ENCODE data around the gene AHR. TPM values are rescaled to one million over a fixed set of nuclear protein-coding genes. Genes with fewer than 3 reads are reported as not detected.

Gene AHR
- total and polyA plus RNA-seq, 8 donors, result 8.7 to 136 (median 43.1) TPM

GRCh38 chr7:17293481-17293880 lies 5.0 kb upstream of the AHR start:
- no peak for DNase-seq
- intact Hi-C loops (cut with DNase I; ENCODE audit: low total_unique reads), result loop anchor here (10.0 kb wide), 1 partner anchor 309 kb away; no protein-coding TSS in a partner anchor
- Histone ChIP-seq H3K27ac (no peak overlapping the region), H3K4me1 (peaks cover 0 to 24% (median 11%) of the 10 kb centered on the region in 4 donors), H3K27me3 (no peaks in the 10 kb centered on the region), H3K36me3 (no peaks in the 10 kb centered on the region), H3K4me3 (no peak overlapping the region), H3K9me3 (no peaks in the 10 kb centered on the region)
- 76 to 89% (median 88%) methylated on average over 2 of the region's 2 CpGs for WGBS, 5 donors
- no peak for TF ChIP-seq EP300 (IDR thresholded peaks at IDR 0.05)
- TF ChIP-seq POLR2A (IDR thresholded peaks at IDR 0.05), result no peak
- TF ChIP-seq POLR2AphosphoS5 (IDR thresholded peaks at IDR 0.05), result no peak
- TF ChIP-seq CTCF (IDR thresholded peaks at IDR 0.05), result no peak

DNA sequence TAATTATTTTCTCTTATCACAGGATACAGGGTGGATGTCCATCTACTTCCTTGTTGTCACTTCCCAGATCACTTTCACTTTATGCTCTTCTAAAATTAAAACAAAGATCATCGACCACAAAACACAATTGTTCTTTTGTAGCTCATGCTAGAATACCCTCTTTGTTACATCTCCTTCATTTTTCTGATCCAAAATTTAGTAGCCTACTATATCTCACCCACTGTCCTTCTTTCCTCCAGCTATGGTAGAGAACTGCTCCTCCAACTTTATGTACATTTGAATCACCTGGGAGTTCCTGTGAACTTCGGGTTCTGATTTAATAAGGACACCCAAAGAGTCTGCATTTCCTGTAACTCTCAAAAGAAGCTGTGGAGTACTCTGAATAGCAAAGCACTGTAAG lies 1.2 kb upstream of the AHR start:
- DNase-seq, result no peak
- peaks cover 0 to 25% (median 13%) of the 10 kb centered on the region in 4 donors for H3K4me1 ChIP-seq
- 16 to 41% (median 29%) methylated on average over 2 of the region's 2 CpGs for WGBS, 5 donors
- peak overlapping the region in 2 of 4 donors; percentile 10 to 12 for H3K4me3 ChIP-seq
- no peaks in the 10 kb centered on the region for H3K9me3 ChIP-seq
- H3K27ac ChIP-seq, result peak overlapping the region in 4 of 5 donors; percentile 93 to 99 (median 96)
- no peaks in the 10 kb centered on the region for H3K27me3 ChIP-seq
- no peak for TF ChIP-seq EP300 (IDR thresholded peaks at IDR 0.05)
- no peak for TF ChIP-seq CTCF (IDR thresholded peaks at IDR 0.05)
- no peak for TF ChIP-seq POLR2AphosphoS5 (IDR thresholded peaks at IDR 0.05)
- no peak for TF ChIP-seq POLR2A (IDR thresholded peaks at IDR 0.05)
- no peaks in the 10 kb centered on the region for H3K36me3 ChIP-seq
- intact Hi-C loops (cut with DNase I; ENCODE audit: low total_unique reads), result loop anchor here (10.0 kb wide), 1 partner anchor 312 kb away; no protein-coding TSS in a partner anchor

DNA sequence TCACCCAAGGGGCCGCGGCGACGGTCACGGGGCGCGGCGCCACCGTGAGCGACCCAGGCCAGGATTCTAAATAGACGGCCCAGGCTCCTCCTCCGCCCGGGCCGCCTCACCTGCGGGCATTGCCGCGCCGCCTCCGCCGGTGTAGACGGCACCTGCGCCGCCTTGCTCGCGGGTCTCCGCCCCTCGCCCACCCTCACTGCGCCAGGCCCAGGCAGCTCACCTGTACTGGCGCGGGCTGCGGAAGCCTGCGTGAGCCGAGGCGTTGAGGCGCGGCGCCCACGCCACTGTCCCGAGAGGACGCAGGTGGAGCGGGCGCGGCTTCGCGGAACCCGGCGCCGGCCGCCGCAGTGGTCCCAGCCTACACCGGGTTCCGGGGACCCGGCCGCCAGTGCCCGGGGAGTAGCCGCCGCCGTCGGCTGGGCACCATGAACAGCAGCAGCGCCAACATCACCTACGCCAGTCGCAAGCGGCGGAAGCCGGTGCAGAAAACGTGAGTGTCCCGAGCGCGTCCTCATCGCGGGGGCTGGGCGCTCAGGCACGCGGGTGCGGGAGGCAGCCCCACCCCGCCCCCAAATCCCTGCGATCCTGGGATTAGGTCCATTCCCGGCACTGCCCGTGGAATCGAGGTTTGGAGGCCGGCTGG lies 509 bp downstream of the AHR start:
- peak; percentile 49 to 80 for DNase-seq
- H3K4me1 ChIP-seq, result peaks cover under 1 to 39% (median 18%) of the 10 kb centered on the region in 4 donors
- intact Hi-C loops (cut with DNase I; ENCODE audit: low total_unique reads), result loop anchor here (10.0 kb wide), 1 partner anchor 314 kb away; no protein-coding TSS in a partner anchor
- TF ChIP-seq CTCF (IDR thresholded peaks at IDR 0.05), result no peak
- no peak for TF ChIP-seq EP300 (IDR thresholded peaks at IDR 0.05)
- no peak for TF ChIP-seq POLR2AphosphoS5 (IDR thresholded peaks at IDR 0.05)
- no peak for TF ChIP-seq POLR2A (IDR thresholded peaks at IDR 0.05)
- 0 to 2% (median 0%) methylated on average over 18 to 81 of the region's 81 CpGs for WGBS, 5 donors
- peak overlapping the region; percentile 93 to 99 (median 97) for H3K27ac ChIP-seq
- H3K36me3 ChIP-seq, result no peaks in the 10 kb centered on the region
- no peaks in the 10 kb centered on the region for H3K9me3 ChIP-seq
- no peaks in the 10 kb centered on the region for H3K27me3 ChIP-seq
- peak overlapping the region; percentile 63 to 95 (median 92) for H3K4me3 ChIP-seq

GRCh38 chr7:17299483-17299991 lies 1.1 kb downstream of the AHR start:
- Histone ChIP-seq H3K4me3 (peak overlapping the region; percentile 63 to 95 (median 92)), H3K36me3 (no peaks in the 10 kb centered on the region), H3K4me1 (peaks cover 6 to 45% (median 22%) of the 10 kb centered on the region in 4 donors), H3K9me3 (no peaks in the 10 kb centered on the region), H3K27me3 (no peaks in the 10 kb centered on the region), H3K27ac (peak overlapping the region; percentile 93 to 99 (median 97))
- intact Hi-C loops (cut with DNase I; ENCODE audit: low total_unique reads), result loop anchor here (10.0 kb wide), 1 partner anchor 315 kb away; no protein-coding TSS in a partner anchor
- TF ChIP-seq EP300 (IDR thresholded peaks at IDR 0.05), result no peak
- TF ChIP-seq POLR2A (IDR thresholded peaks at IDR 0.05), result no peak
- TF ChIP-seq POLR2AphosphoS5 (IDR thresholded peaks at IDR 0.05), result no peak
- TF ChIP-seq CTCF (IDR thresholded peaks at IDR 0.05), result no peak
- 0 to 4% (median 1%) methylated on average over 13 of the region's 13 CpGs for WGBS, 5 donors
- DNase-seq, result peak in 1 of 2 donors; percentile 57

All from stomach (tissue), 9 donors.